ENCODE results near the gene COMMD3. TPM values are rescaled to one million over a fixed set of nuclear protein-coding genes. Genes with fewer than 3 reads are reported as not detected.

Gene COMMD3
- total and polyA plus RNA-seq, 9 of the 15 experiments (the other 6 are each of a cell fraction or from before 2014, with no cell fraction given) = 50.7 to 217 (median 80.1) TPM

GRCh38 chr10:22369434-22370072 lies 53.4 kb downstream of the COMMD3 start (continued):
- TF ChIP-seq THRAP3 (IDR thresholded peaks at IDR 0.05; ENCODE audit: borderline replicate concordance) (no peak), ZNF79 (CRISPR knock-in tag; IDR thresholded peaks at IDR 0.05; ENCODE audit: low read depth) (no peak), CHAMP1 (IDR thresholded peaks at IDR 0.05) (peak; percentile 54), DNMT1 (IDR thresholded peaks at IDR 0.05) (no peak), SMAD4 (CRISPR knock-in tag; conservative IDR thresholded peaks at IDR 0.05) (peak; percentile 50; the same call in 1 of the 2 replicates), ATF1 (CRISPR knock-in tag; IDR thresholded peaks at IDR 0.05) (no peak), ATF1 (tag; IDR thresholded peaks at IDR 0.05) (peak; percentile 75), FOXP1 (CRISPR knock-in tag; IDR thresholded peaks at IDR 0.05) (no peak), POU5F1 (IDR thresholded peaks at IDR 0.05; ENCODE audit: borderline replicate concordance, low read depth, low read length, partially characterized antibody) (no peak), CGGBP1 (CRISPR knock-in tag; IDR thresholded peaks at IDR 0.05) (no peak), FOXO4 (CRISPR knock-in tag; IDR thresholded peaks at IDR 0.05) (no peak), EP300 (IDR thresholded peaks at IDR 0.05; ENCODE audit: low read length) (0 out of 2 replicates have a peak, but pooled peaks have one; percentile 9), ARID1B (IDR thresholded peaks at IDR 0.05) (peak; percentile 60), ZNF699 (CRISPR knock-in tag; IDR thresholded peaks at IDR 0.05; ENCODE audit: insufficient replicate concordance) (no peak), MXI1 (IDR thresholded peaks at IDR 0.05; ENCODE audit: low read depth, low read length) (no peak), ZBTB8A (IDR thresholded peaks at IDR 0.05; ENCODE audit: partially characterized antibody) (no peak)
- TF ChIP-seq, protein P1, sequence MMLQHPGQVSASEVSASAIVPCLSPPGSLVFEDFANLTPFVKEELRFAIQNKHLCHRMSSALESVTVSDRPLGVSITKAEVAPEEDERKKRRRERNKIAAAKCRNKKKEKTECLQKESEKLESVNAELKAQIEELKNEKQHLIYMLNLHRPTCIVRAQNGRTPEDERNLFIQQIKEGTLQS (IDR thresholded peaks at IDR 0.05) = peak; percentile 99
- TF ChIP-seq, protein P1 (CRISPR knock-in tag; conservative IDR thresholded peaks at IDR 0.05) = peak; percentile 45; the same call in 1 of the 2 replicates
- TF ChIP-seq, protein P2, sequence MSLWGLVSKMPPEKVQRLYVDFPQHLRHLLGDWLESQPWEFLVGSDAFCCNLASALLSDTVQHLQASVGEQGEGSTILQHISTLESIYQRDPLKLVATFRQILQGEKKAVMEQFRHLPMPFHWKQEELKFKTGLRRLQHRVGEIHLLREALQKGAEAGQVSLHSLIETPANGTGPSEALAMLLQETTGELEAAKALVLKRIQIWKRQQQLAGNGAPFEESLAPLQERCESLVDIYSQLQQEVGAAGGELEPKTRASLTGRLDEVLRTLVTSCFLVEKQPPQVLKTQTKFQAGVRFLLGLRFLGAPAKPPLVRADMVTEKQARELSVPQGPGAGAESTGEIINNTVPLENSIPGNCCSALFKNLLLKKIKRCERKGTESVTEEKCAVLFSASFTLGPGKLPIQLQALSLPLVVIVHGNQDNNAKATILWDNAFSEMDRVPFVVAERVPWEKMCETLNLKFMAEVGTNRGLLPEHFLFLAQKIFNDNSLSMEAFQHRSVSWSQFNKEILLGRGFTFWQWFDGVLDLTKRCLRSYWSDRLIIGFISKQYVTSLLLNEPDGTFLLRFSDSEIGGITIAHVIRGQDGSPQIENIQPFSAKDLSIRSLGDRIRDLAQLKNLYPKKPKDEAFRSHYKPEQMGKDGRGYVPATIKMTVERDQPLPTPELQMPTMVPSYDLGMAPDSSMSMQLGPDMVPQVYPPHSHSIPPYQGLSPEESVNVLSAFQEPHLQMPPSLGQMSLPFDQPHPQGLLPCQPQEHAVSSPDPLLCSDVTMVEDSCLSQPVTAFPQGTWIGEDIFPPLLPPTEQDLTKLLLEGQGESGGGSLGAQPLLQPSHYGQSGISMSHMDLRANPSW (CRISPR knock-in tag; IDR thresholded peaks at IDR 0.05) = no peak
- TF ChIP-seq, protein P3, sequence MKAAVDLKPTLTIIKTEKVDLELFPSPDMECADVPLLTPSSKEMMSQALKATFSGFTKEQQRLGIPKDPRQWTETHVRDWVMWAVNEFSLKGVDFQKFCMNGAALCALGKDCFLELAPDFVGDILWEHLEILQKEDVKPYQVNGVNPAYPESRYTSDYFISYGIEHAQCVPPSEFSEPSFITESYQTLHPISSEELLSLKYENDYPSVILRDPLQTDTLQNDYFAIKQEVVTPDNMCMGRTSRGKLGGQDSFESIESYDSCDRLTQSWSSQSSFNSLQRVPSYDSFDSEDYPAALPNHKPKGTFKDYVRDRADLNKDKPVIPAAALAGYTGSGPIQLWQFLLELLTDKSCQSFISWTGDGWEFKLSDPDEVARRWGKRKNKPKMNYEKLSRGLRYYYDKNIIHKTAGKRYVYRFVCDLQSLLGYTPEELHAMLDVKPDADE (conservative IDR thresholded peaks at IDR 0.05; ENCODE audit: control insufficient read depth, low read depth, low read length) = no peak

Measured in K562 (cell line).